Retinal pigment epithelial cell (primary cell): Measurements from ENCODE around the gene MFAP5.

Experiments
- DNase-seq: peaks from one replicate; pipeline ENCODE4 v3.0.0-alpha.2; 2010; ENCODE audit warnings: low read depth
- H3K4me3 ChIP-seq: 2 replicates; pipeline ENCODE4 v1.5.1; 2011; ENCODE audit warnings: mild to moderate bottlenecking, low read length, control low read depth, moderate library complexity
- CTCF ChIP-seq: conservative IDR thresholded peaks from 2 replicates; pipeline ENCODE4 v1.5.1; 2011; ENCODE audit warnings: low read depth, low read length, control low read depth, inconsistent platforms

The MFAP5 gene

GRCh38 chr12:8609061-8609570 lies 53.5 kb downstream of the MFAP5 start:
- TF ChIP-seq CTCF: peak; percentile 81
- no peak overlapping the region for H3K4me3 ChIP-seq
- peak; percentile 12 for DNase-seq

- DNase-seq: no peak
- TF ChIP-seq CTCF: no peak
- no peak overlapping the region for H3K4me3 ChIP-seq
Measured at GRCh38 chr12:8606890-8607289, 55.7 kb downstream of the MFAP5 start.

- no peak overlapping the region for H3K4me3 ChIP-seq
- no peak for DNase-seq
- TF ChIP-seq CTCF: no peak
Measured at GRCh38 chr12:8605057-8605456, 57.6 kb downstream of the MFAP5 start.

GRCh38 chr12:8603856-8604255 lies 58.8 kb downstream of the MFAP5 start:
- H3K4me3 ChIP-seq: no peak overlapping the region
- no peak for DNase-seq
- no peak for TF ChIP-seq CTCF

- H3K4me3 ChIP-seq: no peak overlapping the region
- no peak for TF ChIP-seq CTCF
- no peak for DNase-seq
Measured at GRCh38 chr12:8603286-8603685, 59.3 kb downstream of the MFAP5 start.

- H3K4me3 ChIP-seq: no peak overlapping the region
- no peak for TF ChIP-seq CTCF
- DNase-seq: no peak
Measured at GRCh38 chr12:8596561-8596960, 66.1 kb downstream of the MFAP5 start.
